HepG2 (cell line): Measurements from ENCODE around the gene PPP1R13L. TPM values are rescaled to one million over a fixed set of nuclear protein-coding genes. Genes with fewer than 3 reads are reported as not detected.

Experiments
- ATAC-seq: fragments of 200-7000 bp; cut with Tn5 transposase; 3 replicates; pipeline ENCODE4 v1.9.1; 2020; ENCODE audit warnings: mild to moderate bottlenecking, moderate library complexity
- BruUV-seq: library from RNA; stranded (reverse); fragments of 400-500 nt; replicated peaks from 2 replicates; lab custom pipeline; 2021; lab: Mats Ljungman, UMichigan
- CTCF ChIA-PET: fragments of 300-600 bp; formaldehyde crosslinking; extraction: SDS; loops from one replicate; lab custom pipeline; 2021; ENCODE audit warnings: low total read pairs, inconsistent platforms, low intra/inter-chr PET ratio; lab: Yijun Ruan, JAX
- POLR2A ChIA-PET: fragments of 350-600 bp; sonication (Branson Sonifier 250); formaldehyde crosslinking; loops from one replicate; lab custom pipeline; 2020; ENCODE audit warnings: antibody characterized with exemption, inconsistent platforms; lab: Yijun Ruan, JAX
- DNase-seq: peaks from one replicate; pipeline ENCODE4 v3.0.0-alpha.2; 2015; ENCODE audit warnings: low spot score
- FAIRE-seq: peaks from 3 replicates; lab custom pipeline; 2011; peaks lifted over from hg19 to GRCh38; lab: Jason Lieb, UNC
- H2AFZ ChIP-seq: one replicate; pipeline ENCODE4 v1.6.1; 2011; ENCODE audit warnings: low read length, inconsistent platforms
- H3K27ac ChIP-seq: fragments of 300-600 bp; 3 replicates; pipeline ENCODE4 v1.8.0; 2011; ENCODE audit warnings: mixed run types, mild to moderate bottlenecking, mixed read lengths, low read length, inconsistent platforms; ENCODE audit not compliant: insufficient read depth; ENCODE audit errors: extremely low read length
- H3K27me3 ChIP-seq, 2 experiments: fragments of 200-600 bp in 1 of 2; 2 replicates in 1 of 2; 3 replicates in 1 of 2; pipeline versions ENCODE4 v1.6.0 to v1.8.0; 2011; ENCODE audit warnings: low read length in 2 of 2, mild to moderate bottlenecking in 2 of 2, moderate library complexity in 2 of 2, inconsistent platforms in 1 of 2; ENCODE audit not compliant: insufficient read depth in 2 of 2, control insufficient read depth in 1 of 2
- H3K36me3 ChIP-seq, 2 experiments: fragments of 200-600 bp in 1 of 2; replicated peaks in 1 of 2; 2 replicates in 1 of 2; 3 replicates in 1 of 2; pipeline versions ENCODE4 v1.5.1 to v1.8.0; 2011; ENCODE audit warnings: low read length in 2 of 2, inconsistent platforms in 1 of 2; ENCODE audit not compliant: insufficient read depth in 2 of 2, control insufficient read depth in 1 of 2
- H3K4me1 ChIP-seq: 2 replicates; pipeline ENCODE4 v1.5.1; 2012; ENCODE audit warnings: low read length, inconsistent platforms; ENCODE audit not compliant: insufficient read depth
- H3K4me2 ChIP-seq: 2 replicates; pipeline ENCODE4 v1.6.0; 2011; ENCODE audit warnings: low read depth, low read length, inconsistent platforms
- H3K4me3 ChIP-seq, 3 experiments: fragments of 200-600 bp in 1 of 3; sonication (generic), shearing (Covaris generic) in 1 of 3; replicated peaks in 1 of 3; 2 replicates each; pipeline ENCODE4 v1.5.1; 2011 to 2016; ENCODE audit warnings: low read length in 3 of 3, inconsistent platforms in 2 of 3, low read depth in 2 of 3, mild to moderate bottlenecking in 2 of 3, control low read depth in 1 of 3, mixed read lengths in 1 of 3; ENCODE audit not compliant: insufficient read depth in 1 of 3
- H3K79me2 ChIP-seq: one replicate; pipeline ENCODE4 v1.6.1; 2011; ENCODE audit warnings: low read length, inconsistent platforms; ENCODE audit not compliant: insufficient read depth
- H3K9ac ChIP-seq: 2 replicates; pipeline ENCODE4 v1.6.0; 2011; ENCODE audit warnings: mild to moderate bottlenecking, low read depth, low read length, inconsistent platforms; ENCODE audit not compliant: insufficient read depth
- H3K9me3 ChIP-seq: 2 replicates; pipeline ENCODE4 v1.5.1; 2012; ENCODE audit warnings: mild to moderate bottlenecking, low read length
- H4K20me1 ChIP-seq: 2 replicates; pipeline ENCODE4 v1.6.0; 2011; ENCODE audit warnings: inconsistent platforms, mild to moderate bottlenecking, low read length, moderate library complexity; ENCODE audit not compliant: insufficient read depth
- ARNT ChIP-seq: fragments of 450-650 bp; IDR thresholded peaks from 2 replicates; pipeline ENCODE4 v1.6.1; 2017
- E2F1 ChIP-seq: sonication (generic); formaldehyde crosslinking; IDR thresholded peaks from 2 replicates; pipeline ENCODE4 v1.5.0; 2020; ENCODE audit warnings: missing genetic modification reagents
- FOSL2 ChIP-seq: sonication (generic); formaldehyde crosslinking; IDR thresholded peaks from 2 replicates; pipeline ENCODE4 v1.4.0; 2020; ENCODE audit warnings: missing genetic modification reagents
- HMGA1 ChIP-seq: sonication (generic); formaldehyde crosslinking; conservative IDR thresholded peaks from 2 replicates; pipeline ENCODE4 v1.4.0; 2020; ENCODE audit warnings: missing genetic modification reagents
- HOMEZ ChIP-seq: IDR thresholded peaks from 2 replicates; pipeline ENCODE4 v1.6.1; 2016; ENCODE audit warnings: low read depth
- PBX3 ChIP-seq: sonication (generic); formaldehyde crosslinking; IDR thresholded peaks from 2 replicates; pipeline ENCODE4 v1.8.1; 2023; ENCODE audit warnings: missing genetic modification reagents, inconsistent platforms, borderline replicate concordance
- PRDM15 ChIP-seq: sonication (generic); formaldehyde crosslinking; IDR thresholded peaks from 2 replicates; pipeline ENCODE4 v1.4.0; 2020; ENCODE audit warnings: missing genetic modification reagents
- RBM22 ChIP-seq: fragments of 200-400 bp; formaldehyde crosslinking; optimal IDR thresholded peaks from 2 replicates; pipeline ENCODE3; 2017; ENCODE audit warnings: mild to moderate bottlenecking, low read length, moderate library complexity
- TSC22D2 ChIP-seq: sonication (generic); formaldehyde crosslinking; IDR thresholded peaks from 2 replicates; pipeline ENCODE4 v1.5.1; 2020; ENCODE audit warnings: missing genetic modification reagents, mild to moderate bottlenecking, borderline replicate concordance
- ZNF280B ChIP-seq: sonication (generic); formaldehyde crosslinking; IDR thresholded peaks from 2 replicates; pipeline ENCODE4 v1.5.0; 2020; ENCODE audit warnings: missing genetic modification reagents, mild to moderate bottlenecking, borderline replicate concordance
- ZNF367 ChIP-seq: sonication (generic); formaldehyde crosslinking; IDR thresholded peaks from 2 replicates; pipeline ENCODE4 v1.4.0; 2020; ENCODE audit warnings: missing genetic modification reagents, borderline replicate concordance
- ZSCAN20 ChIP-seq: sonication (generic); formaldehyde crosslinking; IDR thresholded peaks from 2 replicates; pipeline ENCODE4 v1.4.0; 2020; ENCODE audit warnings: missing genetic modification reagents, mild to moderate bottlenecking, borderline replicate concordance
- WGBS: methylation state at CpG from one replicate; pipeline ENCODE4 v1.1.6; 2017; ENCODE audit warnings: low lambda C conversion rate; 5-methylcytosine and 5-hydroxymethylcytosine counted together
- in situ Hi-C: cut with HindIII; loops from 2 replicates; pipeline ENCODE4 v1.10.0; 2017; ENCODE audit warnings: low pct_unique_long_range_greater_than_20kb; ENCODE audit not compliant: extremely low pct_ligation_motif_present
- intact Hi-C: fragments of 100-400 bp; cut with micrococcal nuclease; formaldehyde crosslinking; loops from one replicate; pipeline ENCODE4 v1.10.0; 2022; ENCODE audit not compliant: unreplicated experiment
- polyA plus RNA-seq, 8 experiments: library from polyadenylated mRNA; depleted of rRNA in 3 of 8; stranded (reverse) in 7 of 8; unstranded in 1 of 8; fragments of >200 nt; fragmentation: Illumina TruSeq in 4 of 8; extraction: Trizol in 4 of 8; gene quantifications; 2 replicates each; pipeline versions ENCODE4 v1.2.1 to v1.2.3, GENCODE V29; 2011 to 2016; ENCODE audit warnings: low read depth in 4 of 8, missing spikeins in 1 of 8, mixed read lengths in 1 of 8; ENCODE audit not compliant: insufficient read depth in 1 of 8
- total RNA-seq, 5 experiments: library from RNA; depleted of rRNA; stranded (reverse); fragments of >200 nt; fragmentation: Illumina TruSeq; extraction: Trizol; gene quantifications; 2 replicates each; pipeline ENCODE4 v1.2.3, GENCODE V29; 2016; ENCODE audit warnings: low read depth in 1 of 5

Gene PPP1R13L
- total and polyA plus RNA-seq, 2 of the 13 experiments (the other 11 are each of a cell fraction or from before 2014, with no cell fraction given): 1.3 to 6.6 TPM

GRCh38 chr19:45361608-45362007 is 43.3 kb downstream of the PPP1R13L start (continued):
- no peak for TF ChIP-seq PBX3 (CRISPR knock-in tag)
- TF ChIP-seq ZSCAN20: no peak
- no peak for TF ChIP-seq ZNF367 (CRISPR knock-in tag)
- no peak for TF ChIP-seq E2F1
- TF ChIP-seq FOSL2 (CRISPR knock-in tag): no peak
- TF ChIP-seq ARNT: no peak
- TF ChIP-seq, all 625 proteins: peak for 0

GRCh38 chr19:45358213-45358792 is 46.6 kb downstream of the PPP1R13L start:
- intact Hi-C loops (no loop called here), in situ Hi-C loops (no loop called here)
- 0 out of 2 replicates have a peak, but pooled peaks cover 3% of the 10 kb centered on the region for H4K20me1 ChIP-seq
- peaks cover 24 to 69% of the 10 kb centered on the region in 2 experiments for H3K36me3 ChIP-seq
- no peaks in the 10 kb centered on the region for H3K4me1 ChIP-seq
- no peak for ATAC-seq
- no peak overlapping the region for H3K9ac ChIP-seq
- H3K4me3 ChIP-seq: no peak overlapping the region
- WGBS: 94% methylated on average over 12 of the region's 12 CpGs
- DNase-seq: no peak
- H3K4me2 ChIP-seq: no peak overlapping the region
- ChIA-PET POLR2A (interaction anchor here (0.6 kb wide), 1 partner anchor 359 kb away, joined by 5 read pairs; no protein-coding TSS in a partner anchor), CTCF (no interaction called here)
- H3K27ac ChIP-seq: no peak overlapping the region
- no peaks in the 10 kb centered on the region for H3K79me2 ChIP-seq
- H3K9me3 ChIP-seq: no peaks in the 10 kb centered on the region
- no peaks in the 10 kb centered on the region for H3K27me3 ChIP-seq
- no peak overlapping the region for H2AFZ ChIP-seq
- BruUV-seq: no TSS peak
- no peak for FAIRE-seq
- TF ChIP-seq PRDM15 (no peak), HOMEZ (no peak), RBM22 (peak; percentile 29), TSC22D2 (CRISPR knock-in tag) (no peak), HMGA1 (CRISPR knock-in tag) (no peak), ZNF280B (CRISPR knock-in tag) (no peak)
